H1 (cell line): ENCODE results near the gene KLHL26.

ENCODE experiments used
- BCL11A ChIP-seq, 2 experiments: IDR thresholded peaks; one replicate each; pipeline ENCODE4 v1.6.1; 2011; ENCODE audit warnings: low read depth in 2 of 2, low read length in 2 of 2, mild to moderate bottlenecking in 2 of 2
- GABPA ChIP-seq: IDR thresholded peaks from 2 replicates; pipeline ENCODE4 v1.6.1; 2011; ENCODE audit warnings: mild to moderate bottlenecking, low read length, moderate library complexity, borderline replicate concordance; ENCODE audit not compliant: insufficient read depth
- MAX ChIP-seq: IDR thresholded peaks from 2 replicates; pipeline ENCODE4 v1.6.1; 2012; ENCODE audit warnings: inconsistent platforms
- SP1 ChIP-seq: IDR thresholded peaks from 2 replicates; pipeline ENCODE4 v1.6.1; 2011; ENCODE audit warnings: low read depth, low read length
- SP2 ChIP-seq: IDR thresholded peaks from 2 replicates; pipeline ENCODE4 v1.6.1; 2012; ENCODE audit warnings: mild to moderate bottlenecking, low read length, inconsistent platforms

- TF ChIP-seq SP1 (no peak), GABPA (no peak), SP2 (no peak), BCL11A (IDR thresholded peaks at IDR 0.05; ENCODE audit: low read depth in 2 of 2, low read length in 2 of 2) (no peak), MAX (no peak)
Measured at GRCh38 chr19:18704054-18704453, 67.2 kb downstream of the KLHL26 start.
